Stimulated activated CD4-positive, alpha-beta T cell treated with anti-CD3 and anti-CD28 coated beads, TNF-alpha, amount 100 ng/mL, for 48 hours (primary cell): ENCODE results near the gene MARCHF3.
"Not testable (repeated sequence)": the region's sequence is repeated elsewhere in the genome, so short reads cannot be mapped to it uniquely, and the experiment has no call there.

ENCODE experiments used
- DNase-seq, 3 donors: peaks; one replicate each; pipeline ENCODE4 v3.0.0-alpha.2; 2020; ENCODE audit warnings: low read depth in 3 of 3

The MARCHF3 gene

GRCh38 chr5:126918615-126918957, 111.8 kb downstream of the MARCHF3 start:
- no peak for DNase-seq

- DNase-seq = no peak
Measured at GRCh38 chr5:126917918-126918614, 112.3 kb downstream of the MARCHF3 start.

- DNase-seq = no peak
Measured at GRCh38 chr5:126915496-126915895, 114.9 kb downstream of the MARCHF3 start.

- DNase-seq = no peak
Measured at GRCh38 chr5:126914801-126915436, 115.4 kb downstream of the MARCHF3 start.

GRCh38 chr5:126912616-126913200, 117.7 kb downstream of the MARCHF3 start:
- no peak for DNase-seq

GRCh38 chr5:126911986-126912385, 118.4 kb downstream of the MARCHF3 start:
- no peak for DNase-seq

- no peak for DNase-seq
Measured at GRCh38 chr5:126909856-126910255, 120.5 kb downstream of the MARCHF3 start.

- not testable (repeated sequence) for DNase-seq
Measured at GRCh38 chr5:126904407-126904806, 126.0 kb downstream of the MARCHF3 start.

GRCh38 chr5:126900796-126901195, 129.6 kb downstream of the MARCHF3 start:
- no peak for DNase-seq

- DNase-seq = no peak
Measured at GRCh38 chr5:126899476-126899875, 130.9 kb downstream of the MARCHF3 start.

- DNase-seq = no peak
Measured at GRCh38 chr5:126897851-126898630, 132.3 kb downstream of the MARCHF3 start.

GRCh38 chr5:126896170-126896702, 134.1 kb downstream of the MARCHF3 start:
- DNase-seq = no peak

GRCh38 chr5:126895712-126896111, 134.6 kb downstream of the MARCHF3 start:
- DNase-seq = not testable (repeated sequence)

GRCh38 chr5:126890414-126890813, 139.9 kb downstream of the MARCHF3 start:
- DNase-seq = not testable (repeated sequence)

- DNase-seq = no peak
Measured at GRCh38 chr5:126888175-126888574, 142.2 kb downstream of the MARCHF3 start.

- DNase-seq = no peak
Measured at GRCh38 chr5:126884269-126884819, 146.0 kb downstream of the MARCHF3 start.

GRCh38 chr5:126883564-126884245, 146.7 kb downstream of the MARCHF3 start:
- DNase-seq = no peak

- DNase-seq = no peak
Measured at GRCh38 chr5:126881821-126882600, 148.3 kb downstream of the MARCHF3 start.

- DNase-seq = no peak
Measured at GRCh38 chr5:126878634-126879033, 151.7 kb downstream of the MARCHF3 start.

GRCh38 chr5:126878085-126878484, 152.3 kb downstream of the MARCHF3 start:
- no peak for DNase-seq
